ENCODE data around the gene ADISSP. TPM values are rescaled to one million over a fixed set of nuclear protein-coding genes. Genes with fewer than 3 reads are reported as not detected.

Gene ADISSP
- total and polyA plus RNA-seq, 9 of the 15 experiments (the other 6 are each of a cell fraction or from before 2014, with no cell fraction given) = 1.4 to 70.6 (median 23.4) TPM

- H3K27ac ChIP-seq (ENCODE audit: extremely low read depth, low read depth, low read length) = no peak overlapping the region
- no peaks in the 10 kb centered on the region for H3K9me1 ChIP-seq (ENCODE audit: control insufficient read depth, insufficient read depth, low read length)
- in situ Hi-C loops (cut with MboI) = no loop called here
- ChIA-PET CTCF (ENCODE audit: low intra/inter-chr PET ratio) (interaction anchor here (0.6 kb wide), 1 partner anchor 27 kb away, joined by 3 read pairs; no protein-coding TSS in a partner anchor), POLR2A (no interaction called here)
- intact Hi-C loops (cut with micrococcal nuclease) = no loop called here
- DNase-seq (ENCODE audit: extremely low read depth in 1 of 4, low spot score in 3 of 4) = no peak
- no TSS peak for BruUV-seq (replicated peaks)
- no peaks in the 10 kb centered on the region for H4K20me1 ChIP-seq (replicated peaks; ENCODE audit: control insufficient read depth, insufficient read depth, low read length)
- peaks cover 0 to 22% of the 10 kb centered on the region in 2 experiments; a peak in 2 of 5 replicates for H3K4me1 ChIP-seq (replicated peaks in 1 of 2; ENCODE audit: control insufficient read depth in 2 of 2, insufficient read depth in 2 of 2, low read length in 2 of 2)
- H3K4me2 ChIP-seq (ENCODE audit: insufficient read depth, low read length) = no peak overlapping the region
- TF ChIP-seq ZBTB2 (IDR thresholded peaks at IDR 0.05) (no peak), ELK3 (CRISPR knock-in tag; IDR thresholded peaks at IDR 0.05) (no peak), MCM3 (IDR thresholded peaks at IDR 0.05) (no peak), CBFB (CRISPR knock-in tag; IDR thresholded peaks at IDR 0.05) (no peak), ZBTB9 (CRISPR knock-in tag; IDR thresholded peaks at IDR 0.05) (no peak), HNRNPH1 (optimal IDR thresholded peaks at IDR 0.05; ENCODE audit: low read depth, low read length) (no peak), ZC3H11A (IDR thresholded peaks at IDR 0.05; ENCODE audit: low read depth, low read length) (no peak), HNRNPL (IDR thresholded peaks at IDR 0.05; ENCODE audit: low read depth, low read length) (no peak), ARID2 (IDR thresholded peaks at IDR 0.05) (no peak), SRSF3 (IDR thresholded peaks at IDR 0.05; ENCODE audit: insufficient read depth, low read length) (no peak), HDAC3 (IDR thresholded peaks at IDR 0.05; ENCODE audit: borderline replicate concordance, partially characterized antibody) (no peak), ZNF707 (CRISPR knock-in tag; conservative IDR thresholded peaks at IDR 0.05) (no peak), GABPA (tag; conservative IDR thresholded peaks at IDR 0.05; ENCODE audit: low read depth) (no peak), FOS (IDR thresholded peaks at IDR 0.05; ENCODE audit: extremely low read depth, insufficient read length) (no peak)
- FAIRE-seq = no peak
- no peaks in the 10 kb centered on the region for H3K36me3 ChIP-seq (ENCODE audit: control insufficient read depth, insufficient read depth, low read length)
- no peak overlapping the region for H3K4me3 ChIP-seq
- ATAC-seq = no peak
- H3K27me3 ChIP-seq (ENCODE audit: control insufficient read depth in 2 of 2, insufficient read depth in 2 of 2, low read length in 2 of 2) = peaks cover 0 to 25% of the 10 kb centered on the region in 2 experiments; a peak in 3 of 5 replicates
- no peaks in the 10 kb centered on the region for H3K79me2 ChIP-seq (ENCODE audit: control insufficient read depth, insufficient read depth, low read length)
- no peak overlapping the region for H2AFZ ChIP-seq (ENCODE audit: low read depth, low read length)
- no peak overlapping the region; a peak in 1 of 4 replicates for H3K9ac ChIP-seq (ENCODE audit: insufficient read depth in 1 of 2, low read depth in 2 of 2, low read length in 2 of 2)
- H3K9me3 ChIP-seq (replicated peaks; ENCODE audit: control insufficient read depth, insufficient read depth, low read depth, low read length) = no peaks in the 10 kb centered on the region
- 31% methylated on average over 15 of the region's 31 CpGs for WGBS (ENCODE audit: insufficient coverage, low coverage, missing lambda C conversion rate)
Measured at GRCh38 chr20:3705970-3706739, 61.4 kb downstream of the ADISSP start.

Data from K562 (cell line).